SU-DHL-6 (cell line): Measurements from ENCODE around the gene RNF6.
A peak's percentile ranks its signal among the peaks of the same experiment; 100 is the strongest.

ENCODE experiments used
- H2AFZ ChIP-seq: fragments of 200-600 bp; sonication (generic); 2 replicates; pipeline ENCODE4 v1.6.1; 2014; ENCODE audit warnings: low read depth, mild to moderate bottlenecking, moderate library complexity, mixed read lengths, antibody characterized with exemption, low read length; ENCODE audit not compliant: severe bottlenecking
- H3F3A ChIP-seq: fragments of 200-600 bp; shearing (Covaris generic); 2 replicates; pipeline ENCODE4 v1.6.0; 2016; ENCODE audit warnings: antibody characterized with exemption, mild to moderate bottlenecking; ENCODE audit not compliant: insufficient read depth
- H3K27ac ChIP-seq: fragments of 200-600 bp; sonication (generic); 2 replicates; pipeline ENCODE4 v1.5.1; 2016; ENCODE audit warnings: low read depth, mild to moderate bottlenecking, low read length, moderate library complexity, mixed read lengths
- H3K27me3 ChIP-seq: fragments of 200-600 bp; sonication (generic), shearing (Covaris generic); 2 replicates; pipeline ENCODE4 v1.6.0; 2014; ENCODE audit warnings: mild to moderate bottlenecking, low read length
- H3K36me3 ChIP-seq: fragments of 200-600 bp; sonication (generic); 2 replicates; pipeline ENCODE4 v1.6.1; 2014; ENCODE audit warnings: mild to moderate bottlenecking, low read length, mixed read lengths
- H3K4me2 ChIP-seq: fragments of 300-600, 200-600 bp; shearing (Covaris generic), sonication (generic); 2 replicates; pipeline ENCODE4 v1.6.0; 2014; ENCODE audit warnings: low read length, low read depth, mild to moderate bottlenecking; ENCODE audit not compliant: poor library complexity, severe bottlenecking
- H3K4me3 ChIP-seq: fragments of 200-600 bp; sonication (generic); 2 replicates; pipeline ENCODE4 v1.5.1; 2014; ENCODE audit warnings: antibody characterized with exemption, low read length, mild to moderate bottlenecking, mixed read lengths; ENCODE audit not compliant: insufficient read depth, poor library complexity, severe bottlenecking
- H3K79me2 ChIP-seq: fragments of 200-600 bp; sonication (generic); 2 replicates; pipeline ENCODE4 v1.6.1; 2014; ENCODE audit warnings: mild to moderate bottlenecking, low read length, moderate library complexity; ENCODE audit not compliant: insufficient read depth
- H3K9ac ChIP-seq: fragments of 200-600 bp; sonication (generic); 2 replicates; pipeline ENCODE4 v1.7.0; 2014; ENCODE audit warnings: mild to moderate bottlenecking, low read length
- H3K9me2 ChIP-seq: fragments of 200-600 bp; sonication (generic); replicated peaks from 2 replicates; pipeline ENCODE4 v1.6.1; 2014; ENCODE audit warnings: low read length; ENCODE audit not compliant: insufficient read depth
- H3K9me3 ChIP-seq: fragments of 200-600 bp; sonication (generic); 2 replicates; pipeline ENCODE4 v1.6.1; 2014; ENCODE audit warnings: low read length, mixed read lengths; ENCODE audit not compliant: insufficient read depth
- H4K20me1 ChIP-seq: fragments of 200-600 bp; sonication (generic); 2 replicates; pipeline ENCODE4 v1.6.1; 2014; ENCODE audit warnings: low read depth, mild to moderate bottlenecking, antibody characterized with exemption, low read length, moderate library complexity, mixed read lengths
- EZH2phosphoT487 ChIP-seq: fragments of 200-600 bp; sonication (generic), shearing (Covaris generic); conservative IDR thresholded peaks from 2 replicates; pipeline ENCODE4 v1.6.1; 2018; ENCODE audit warnings: mild to moderate bottlenecking, antibody characterized with exemption, low read length, moderate library complexity, mixed read lengths
- TF ChIP-seq, protein P1 (sequence below): fragments of 200-600 bp; sonication (generic); IDR thresholded peaks from one replicate; pipeline ENCODE4 v1.5.1; 2017; ENCODE audit warnings: antibody characterized with exemption, mild to moderate bottlenecking, low read length, moderate library complexity; ENCODE audit not compliant: insufficient read depth, poor library complexity, severe bottlenecking

The RNF6 gene

DNA sequence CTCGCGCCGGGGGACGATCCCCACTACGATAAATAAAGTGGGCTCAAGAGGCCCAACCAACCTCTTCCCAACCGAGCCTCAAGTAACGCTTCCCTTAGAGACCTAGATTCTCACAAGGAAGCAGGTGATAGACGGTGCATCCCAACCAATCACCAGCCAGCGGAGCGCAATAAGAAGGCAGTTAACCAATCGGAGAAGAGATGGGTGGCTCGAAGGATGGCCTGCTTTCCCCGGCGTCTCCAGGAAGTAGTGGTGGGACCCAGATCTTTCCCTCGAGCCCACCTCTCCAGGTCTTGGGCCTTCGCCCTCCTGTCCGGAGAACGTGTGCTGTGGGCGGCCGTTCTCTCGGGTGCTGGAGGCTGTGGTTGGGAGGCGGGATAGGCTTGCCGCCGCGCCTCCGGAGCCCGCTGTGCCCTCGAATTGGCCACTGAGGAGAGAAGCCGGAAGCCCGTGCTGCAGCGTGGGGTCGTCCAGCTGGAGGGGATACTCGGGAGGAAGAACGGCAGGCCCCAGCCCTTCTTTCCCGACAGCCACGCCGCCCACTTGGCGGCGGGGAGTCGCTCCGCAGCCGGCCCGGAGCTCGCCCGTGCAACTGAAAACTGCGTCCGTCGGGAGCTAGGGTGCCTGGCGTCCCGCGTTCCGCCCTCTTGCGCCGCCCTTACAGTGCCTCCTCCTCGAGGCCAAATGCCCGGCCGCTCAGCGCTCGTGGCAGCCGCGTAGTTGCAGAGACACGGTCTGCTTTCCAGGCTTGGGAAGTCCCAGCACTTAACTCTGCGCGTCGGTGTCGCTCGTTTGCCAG lies at the start of gene RNF6:
Gene RNF6, minus strand, starts transcription at position 594 of the 799 bp plus-strand sequence. CDS start 2,665 bp downstream, outside the sequence.
- no peak for TF ChIP-seq EZH2phosphoT487
- TF ChIP-seq, protein P1, sequence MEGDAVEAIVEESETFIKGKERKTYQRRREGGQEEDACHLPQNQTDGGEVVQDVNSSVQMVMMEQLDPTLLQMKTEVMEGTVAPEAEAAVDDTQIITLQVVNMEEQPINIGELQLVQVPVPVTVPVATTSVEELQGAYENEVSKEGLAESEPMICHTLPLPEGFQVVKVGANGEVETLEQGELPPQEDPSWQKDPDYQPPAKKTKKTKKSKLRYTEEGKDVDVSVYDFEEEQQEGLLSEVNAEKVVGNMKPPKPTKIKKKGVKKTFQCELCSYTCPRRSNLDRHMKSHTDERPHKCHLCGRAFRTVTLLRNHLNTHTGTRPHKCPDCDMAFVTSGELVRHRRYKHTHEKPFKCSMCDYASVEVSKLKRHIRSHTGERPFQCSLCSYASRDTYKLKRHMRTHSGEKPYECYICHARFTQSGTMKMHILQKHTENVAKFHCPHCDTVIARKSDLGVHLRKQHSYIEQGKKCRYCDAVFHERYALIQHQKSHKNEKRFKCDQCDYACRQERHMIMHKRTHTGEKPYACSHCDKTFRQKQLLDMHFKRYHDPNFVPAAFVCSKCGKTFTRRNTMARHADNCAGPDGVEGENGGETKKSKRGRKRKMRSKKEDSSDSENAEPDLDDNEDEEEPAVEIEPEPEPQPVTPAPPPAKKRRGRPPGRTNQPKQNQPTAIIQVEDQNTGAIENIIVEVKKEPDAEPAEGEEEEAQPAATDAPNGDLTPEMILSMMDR: no peak
- Histone ChIP-seq H4K20me1 (no peaks in the 10 kb centered on the region), H3K36me3 (peaks cover 27% of the 10 kb centered on the region), H3K27ac (peak within 1 kb of the TSS; percentile 85), H3F3A (no peaks in the 10 kb centered on the region), H3K4me3 (peak within 1 kb of the TSS; percentile 96), H3K9me3 (no peaks in the 10 kb centered on the region), H2AFZ (peak within 1 kb of the TSS; percentile 85), H3K9me2 (no peaks in the 10 kb centered on the region), H3K9ac (peak within 1 kb of the TSS; percentile 96), H3K4me2 (peak within 1 kb of the TSS; percentile 89), H3K27me3 (no peaks in the 10 kb centered on the region), H3K79me2 (peaks cover 25% of the 10 kb centered on the region)

DNA sequence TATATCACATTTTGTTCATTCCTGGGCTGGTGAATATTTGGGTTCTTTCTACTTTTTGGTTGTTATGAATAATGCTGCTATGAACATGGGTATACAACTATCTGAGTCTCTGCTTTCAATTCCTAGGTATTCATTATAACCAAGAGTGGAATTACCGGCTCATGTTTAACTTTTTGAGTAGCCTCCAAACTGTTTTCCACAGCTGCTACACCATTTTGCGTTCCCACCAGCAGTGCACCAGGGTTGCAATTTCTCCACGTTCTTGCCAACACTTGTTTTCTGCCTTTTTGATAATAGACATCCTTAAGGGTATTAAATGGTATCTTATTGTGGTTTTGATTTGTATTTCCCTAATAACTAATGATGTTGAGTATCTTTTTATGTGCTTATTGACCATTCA lies 48.6 kb upstream of the RNF6 start:
- no peaks in the 10 kb centered on the region for H3K36me3 ChIP-seq
- H3K9me2 ChIP-seq: no peaks in the 10 kb centered on the region
- H3K27ac ChIP-seq: no peak overlapping the region
- no peaks in the 10 kb centered on the region for H3K27me3 ChIP-seq
- H2AFZ ChIP-seq: no peak overlapping the region
- TF ChIP-seq, protein P1: no peak
- TF ChIP-seq EZH2phosphoT487: no peak
- peaks cover 27% of the 10 kb centered on the region for H4K20me1 ChIP-seq
- no peak overlapping the region for H3K4me2 ChIP-seq
- H3K9ac ChIP-seq: no peak overlapping the region
- no peak overlapping the region for H3K4me3 ChIP-seq
- no peaks in the 10 kb centered on the region for H3F3A ChIP-seq
- no peaks in the 10 kb centered on the region for H3K9me3 ChIP-seq
- peaks cover 82% of the 10 kb centered on the region for H3K79me2 ChIP-seq

DNA sequence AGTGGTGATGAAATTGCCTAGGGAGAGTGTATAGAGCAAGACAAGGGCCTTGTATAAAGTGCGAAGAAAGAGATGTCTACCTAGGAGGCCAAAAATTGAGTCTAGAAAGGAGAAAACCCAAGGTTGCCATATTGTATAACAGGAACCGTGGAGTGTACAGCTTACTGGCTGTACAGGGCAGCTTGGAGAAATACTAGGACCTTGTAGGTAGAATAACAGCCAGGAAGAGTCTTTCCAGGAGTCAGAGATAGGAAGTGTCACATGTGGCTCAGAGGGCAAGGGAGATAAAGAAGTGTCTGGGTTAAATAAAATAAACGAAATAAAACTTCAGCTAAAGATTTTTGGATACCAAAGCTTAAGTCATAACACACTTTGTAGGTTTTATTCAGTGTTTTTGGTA lies 44.2 kb upstream of the RNF6 start:
- no peak overlapping the region for H3K27ac ChIP-seq
- H2AFZ ChIP-seq: no peak overlapping the region
- H3K36me3 ChIP-seq: no peaks in the 10 kb centered on the region
- H3K9me3 ChIP-seq: no peaks in the 10 kb centered on the region
- no peak overlapping the region for H3K4me2 ChIP-seq
- peaks cover 78% of the 10 kb centered on the region for H3K79me2 ChIP-seq
- no peaks in the 10 kb centered on the region for H3F3A ChIP-seq
- TF ChIP-seq, protein P1: no peak
- TF ChIP-seq EZH2phosphoT487: no peak
- no peak overlapping the region for H3K9ac ChIP-seq
- peaks cover 41% of the 10 kb centered on the region for H4K20me1 ChIP-seq
- no peaks in the 10 kb centered on the region for H3K9me2 ChIP-seq
- no peaks in the 10 kb centered on the region for H3K27me3 ChIP-seq
- H3K4me3 ChIP-seq: no peak overlapping the region
